Activated CD4-positive, alpha-beta memory T cell treated with anti-CD3 and anti-CD28 coated beads, Interleukin-2, amount 10 ng/mL, durations not matched to agents 7 days and 5 days (primary cell): Measurements from ENCODE around the gene NREP. TPM values are rescaled to one million over a fixed set of nuclear protein-coding genes. Genes with fewer than 3 reads are reported as not detected.
A peak's percentile ranks its signal among the peaks of the same experiment; 100 is the strongest.

ENCODE experiments used
- CTCF ChIA-PET: fragments of 350-600 bp; sonication (Branson Sonifier 250); formaldehyde crosslinking; loops from one replicate; lab custom pipeline; 2021; ENCODE audit warnings: antibody characterized with exemption, inconsistent platforms; lab: Charles Lee
- POLR2A ChIA-PET: fragments of 350-600 bp; sonication (Branson Sonifier 250); formaldehyde crosslinking; loops from one replicate; lab custom pipeline; 2021; ENCODE audit warnings: antibody characterized with exemption; lab: Charles Lee
- DNase-seq: peaks from one replicate; pipeline ENCODE4 v3.0.0-alpha.2; 2020
- H3K27ac Mint-ChIP-seq: one replicate; pipeline ENCODE4 v1.8.0; 2021; ENCODE audit warnings: mild to moderate bottlenecking, mixed read lengths
- H3K27me3 Mint-ChIP-seq: one replicate; pipeline ENCODE4 v1.8.0; 2021; ENCODE audit warnings: mixed read lengths
- H3K36me3 Mint-ChIP-seq: one replicate; pipeline ENCODE4 v1.8.0; 2021; ENCODE audit warnings: low read depth, mixed read lengths
- H3K4me1 Mint-ChIP-seq: one replicate; pipeline ENCODE4 v1.8.0; 2021; ENCODE audit warnings: mixed read lengths
- H3K4me3 Mint-ChIP-seq: one replicate; pipeline ENCODE4 v1.8.0; 2021; ENCODE audit warnings: mild to moderate bottlenecking, mixed read lengths
- H3K9me3 Mint-ChIP-seq: one replicate; pipeline ENCODE4 v1.8.0; 2021; ENCODE audit warnings: mixed read lengths
- total RNA-seq, 2 experiments: library from RNA; stranded (reverse); gene quantifications; one replicate each; pipeline ENCODE4 v1.2.3, GENCODE V29; 2021

Gene NREP
- total RNA-seq, 2 experiments from 2014 or later, result 4.5 to 4.8 TPM

- Mint-ChIP-seq H3K4me1 (peaks cover 13% of the 10 kb centered on the region), H3K27ac (no peak overlapping the region), H3K9me3 (no peaks in the 10 kb centered on the region), H3K4me3 (peak overlapping the region; percentile 15), H3K27me3 (peaks cover 19% of the 10 kb centered on the region), H3K36me3 (no peaks in the 10 kb centered on the region)
- CTCF ChIA-PET, result interaction anchor here (1.3 to 1.8 kb wide), 2 partner anchors 205 to 244 kb away, joined by 4 to 5 read pairs; no protein-coding TSS in a partner anchor
- DNase-seq, result no peak
- POLR2A ChIA-PET, result no interaction called here
Measured at GRCh38 chr5:111755942-111756381, 1.0 kb downstream of the NREP start.

GRCh38 chr5:111755345-111755941 is 1.6 kb downstream of the NREP start:
- POLR2A ChIA-PET, result no interaction called here
- CTCF ChIA-PET, result interaction anchor here (1.8 kb wide), 1 partner anchor 205 kb away, joined by 4 read pairs; no protein-coding TSS in a partner anchor
- Mint-ChIP-seq H3K27me3 (peaks cover 19% of the 10 kb centered on the region), H3K27ac (no peak overlapping the region), H3K4me1 (peaks cover 13% of the 10 kb centered on the region), H3K4me3 (no peak overlapping the region), H3K36me3 (no peaks in the 10 kb centered on the region), H3K9me3 (no peaks in the 10 kb centered on the region)
- no peak for DNase-seq

DNA sequence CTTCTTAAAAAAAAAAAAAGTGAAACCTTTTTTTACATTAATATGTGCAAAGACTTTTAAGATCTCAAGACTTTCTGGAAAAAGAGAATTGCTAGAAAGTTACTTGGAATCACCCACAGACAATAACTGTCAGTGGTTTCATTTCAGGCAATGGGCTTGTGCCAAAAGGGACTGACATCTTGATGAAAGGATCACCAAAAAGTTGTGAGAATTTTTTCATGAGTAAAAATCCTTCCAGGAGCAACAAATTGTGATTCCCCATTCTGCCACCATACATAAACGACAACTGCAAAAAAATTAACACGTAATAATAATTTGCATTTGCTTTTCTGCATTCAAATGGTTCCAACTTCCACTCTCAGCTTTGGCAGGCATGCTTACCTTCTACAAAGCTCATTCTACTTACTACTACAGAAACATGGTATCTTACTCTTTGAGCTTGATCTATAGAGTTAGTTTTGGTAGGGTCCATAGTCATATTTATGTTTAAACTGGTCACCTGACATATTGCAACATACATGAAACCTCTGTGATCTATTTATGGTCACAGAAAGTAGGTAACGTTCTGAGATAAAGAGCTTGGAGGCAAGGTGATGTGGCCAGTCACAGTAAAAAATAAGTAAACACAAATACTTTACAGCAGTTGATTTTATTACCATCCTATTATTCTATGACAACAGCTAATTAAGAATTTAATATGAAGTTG is 3.0 kb downstream of the NREP start:
- Mint-ChIP-seq H3K4me1 (peaks cover 13% of the 10 kb centered on the region), H3K27ac (no peak overlapping the region), H3K9me3 (no peaks in the 10 kb centered on the region), H3K36me3 (no peaks in the 10 kb centered on the region), H3K4me3 (no peak overlapping the region), H3K27me3 (peaks cover 14% of the 10 kb centered on the region)
- ChIA-PET CTCF (interaction anchor here (0.9 kb wide), 1 partner anchor 222 kb away, joined by 7 read pairs; no protein-coding TSS in a partner anchor), POLR2A (no interaction called here)
- DNase-seq, result no peak

GRCh38 chr5:111752426-111752965 is 4.5 kb downstream of the NREP start:
- Mint-ChIP-seq H3K9me3 (no peaks in the 10 kb centered on the region), H3K4me3 (no peak overlapping the region), H3K27ac (no peak overlapping the region), H3K4me1 (peaks cover 8% of the 10 kb centered on the region), H3K36me3 (no peaks in the 10 kb centered on the region), H3K27me3 (peaks cover 11% of the 10 kb centered on the region)
- CTCF ChIA-PET, result no interaction called here
- no peak for DNase-seq
- POLR2A ChIA-PET, result no interaction called here

DNA sequence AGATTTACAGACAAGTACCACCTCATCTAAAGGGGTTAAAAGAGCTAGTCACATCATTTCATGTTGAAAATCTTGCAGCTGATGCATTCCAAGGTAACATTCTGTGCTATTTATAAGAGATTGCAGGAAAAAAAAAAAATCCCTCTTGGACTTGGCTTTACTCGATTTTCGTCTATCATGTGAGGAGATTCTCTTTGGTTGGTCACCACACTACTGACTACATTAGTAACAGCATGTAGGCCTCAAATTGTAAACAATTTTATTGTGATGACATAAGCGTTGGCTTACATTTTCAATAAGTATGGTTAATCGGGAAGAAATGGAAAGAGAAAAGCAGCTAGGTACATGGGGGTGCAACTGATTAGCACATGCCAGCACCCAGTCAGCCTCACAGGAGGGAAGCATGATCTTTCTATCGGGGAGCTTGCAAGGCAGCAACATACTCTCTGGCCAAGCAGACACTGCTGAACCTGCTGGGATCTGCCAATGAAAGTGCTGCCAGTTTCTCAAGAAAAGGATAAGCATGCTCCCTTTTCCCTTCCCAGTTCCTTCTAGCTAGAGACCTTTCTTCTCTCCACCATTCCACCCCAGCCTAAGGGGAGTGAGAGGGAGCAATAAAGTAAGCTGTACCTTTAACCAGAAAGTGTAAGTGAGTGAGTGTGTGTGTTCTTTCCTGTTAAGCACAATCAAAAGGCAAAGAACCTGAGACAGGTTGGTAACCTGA is 7.5 kb downstream of the NREP start:
- no peaks in the 10 kb centered on the region for H3K36me3 Mint-ChIP-seq
- H3K27me3 Mint-ChIP-seq, result peaks cover 9% of the 10 kb centered on the region
- H3K27ac Mint-ChIP-seq, result no peak overlapping the region
- DNase-seq, result no peak
- H3K9me3 Mint-ChIP-seq, result no peaks in the 10 kb centered on the region
- ChIA-PET POLR2A (no interaction called here), CTCF (no interaction called here)
- no peak overlapping the region for H3K4me3 Mint-ChIP-seq
- H3K4me1 Mint-ChIP-seq, result no peaks in the 10 kb centered on the region

- peaks cover 16% of the 10 kb centered on the region for H3K27me3 Mint-ChIP-seq
- H3K36me3 Mint-ChIP-seq, result no peaks in the 10 kb centered on the region
- no peak for DNase-seq
- CTCF ChIA-PET, result no interaction called here
- POLR2A ChIA-PET, result no interaction called here
- no peaks in the 10 kb centered on the region for H3K4me1 Mint-ChIP-seq
- no peaks in the 10 kb centered on the region for H3K9me3 Mint-ChIP-seq
- H3K4me3 Mint-ChIP-seq, result no peak overlapping the region
- no peak overlapping the region for H3K27ac Mint-ChIP-seq
Measured at GRCh38 chr5:111748304-111748763, 8.7 kb downstream of the NREP start.

DNA sequence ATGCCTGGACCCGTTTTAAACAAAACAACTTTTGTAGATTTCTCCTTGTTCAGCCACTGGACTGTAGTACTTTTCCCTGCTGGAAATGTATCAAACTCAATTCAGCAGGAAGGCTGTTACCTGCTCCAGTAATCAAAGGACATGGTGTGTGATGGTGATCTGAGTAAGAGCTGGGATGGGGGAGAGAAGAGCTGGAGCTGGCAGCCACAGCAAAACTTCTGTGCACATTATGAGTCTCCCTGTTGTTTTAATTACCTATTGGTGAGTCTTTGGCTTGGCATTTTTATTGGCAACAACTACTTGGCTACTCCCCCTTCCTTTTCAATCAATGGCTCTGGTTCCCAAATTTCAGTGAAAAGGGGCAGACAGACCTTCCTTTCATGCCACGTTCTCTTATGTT is 9.7 kb downstream of the NREP start:
- H3K4me1 Mint-ChIP-seq, result no peaks in the 10 kb centered on the region
- peaks cover 20% of the 10 kb centered on the region for H3K27me3 Mint-ChIP-seq
- no peak overlapping the region for H3K4me3 Mint-ChIP-seq
- H3K27ac Mint-ChIP-seq, result no peak overlapping the region
- CTCF ChIA-PET, result no interaction called here
- H3K36me3 Mint-ChIP-seq, result no peaks in the 10 kb centered on the region
- POLR2A ChIA-PET, result no interaction called here
- no peak for DNase-seq
- H3K9me3 Mint-ChIP-seq, result no peaks in the 10 kb centered on the region

- no peaks in the 10 kb centered on the region for H3K9me3 Mint-ChIP-seq
- no peak for DNase-seq
- ChIA-PET POLR2A (no interaction called here), CTCF (no interaction called here)
- no peaks in the 10 kb centered on the region for H3K36me3 Mint-ChIP-seq
- H3K27me3 Mint-ChIP-seq, result peaks cover 21% of the 10 kb centered on the region
- no peak overlapping the region for H3K4me3 Mint-ChIP-seq
- H3K27ac Mint-ChIP-seq, result no peak overlapping the region
- H3K4me1 Mint-ChIP-seq, result peaks cover under 1% of the 10 kb centered on the region
Measured at GRCh38 chr5:111746791-111747190, 10.2 kb downstream of the NREP start.

GRCh38 chr5:111745075-111745739 is 11.8 kb downstream of the NREP start:
- peaks cover 19% of the 10 kb centered on the region for H3K27me3 Mint-ChIP-seq
- CTCF ChIA-PET, result no interaction called here
- H3K36me3 Mint-ChIP-seq, result no peaks in the 10 kb centered on the region
- no peaks in the 10 kb centered on the region for H3K9me3 Mint-ChIP-seq
- H3K4me3 Mint-ChIP-seq, result no peak overlapping the region
- H3K27ac Mint-ChIP-seq, result no peak overlapping the region
- no peak for DNase-seq
- POLR2A ChIA-PET, result no interaction called here
- peaks cover 1% of the 10 kb centered on the region for H3K4me1 Mint-ChIP-seq

GRCh38 chr5:111744455-111744854 is 12.5 kb downstream of the NREP start:
- peaks cover 1% of the 10 kb centered on the region for H3K4me1 Mint-ChIP-seq
- no peak overlapping the region for H3K4me3 Mint-ChIP-seq
- H3K27ac Mint-ChIP-seq, result no peak overlapping the region
- ChIA-PET POLR2A (no interaction called here), CTCF (no interaction called here)
- no peaks in the 10 kb centered on the region for H3K9me3 Mint-ChIP-seq
- H3K36me3 Mint-ChIP-seq, result no peaks in the 10 kb centered on the region
- peaks cover 19% of the 10 kb centered on the region for H3K27me3 Mint-ChIP-seq
- DNase-seq, result no peak

DNA sequence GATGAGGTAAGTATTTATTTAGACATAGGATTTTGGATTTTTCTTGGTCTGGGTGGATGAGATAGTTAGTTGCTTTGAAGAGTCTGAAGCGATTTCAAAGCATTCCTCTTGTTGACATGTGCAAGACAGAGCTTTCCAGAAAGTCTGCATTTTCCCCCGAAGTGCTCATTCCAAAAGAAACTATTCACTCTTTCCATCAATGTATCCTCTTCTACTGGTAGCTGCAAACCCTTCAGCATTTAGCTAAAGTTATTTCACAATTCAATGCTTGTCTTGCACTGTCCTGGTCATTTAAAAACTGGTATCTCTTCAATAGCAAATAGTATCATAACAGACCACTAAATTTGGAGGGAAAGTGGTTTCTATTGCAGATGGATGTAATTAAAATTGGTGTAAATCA is 13.0 kb downstream of the NREP start:
- H3K27me3 Mint-ChIP-seq, result peaks cover 19% of the 10 kb centered on the region
- no peak overlapping the region for H3K27ac Mint-ChIP-seq
- H3K4me3 Mint-ChIP-seq, result no peak overlapping the region
- ChIA-PET POLR2A (no interaction called here), CTCF (no interaction called here)
- DNase-seq, result no peak
- H3K9me3 Mint-ChIP-seq, result no peaks in the 10 kb centered on the region
- peaks cover 1% of the 10 kb centered on the region for H3K4me1 Mint-ChIP-seq
- no peaks in the 10 kb centered on the region for H3K36me3 Mint-ChIP-seq

DNA sequence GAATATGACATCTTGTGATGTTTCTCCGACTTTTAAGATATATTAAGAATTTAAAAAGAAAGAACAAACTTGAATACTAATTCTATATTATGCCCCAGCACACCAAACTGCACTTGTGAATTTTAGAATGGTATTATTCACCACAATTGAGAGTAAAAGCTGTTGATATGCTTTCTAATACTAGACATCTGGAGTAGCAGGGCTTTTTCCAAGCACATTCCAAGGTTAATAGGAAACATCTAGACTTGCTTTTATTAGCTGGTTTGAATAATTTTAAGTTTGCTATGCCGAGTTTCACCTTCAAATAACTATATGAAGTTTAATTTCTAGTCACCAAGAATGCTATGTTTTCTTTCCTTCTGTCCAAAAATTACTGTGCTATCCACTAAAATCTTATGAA is 13.5 kb downstream of the NREP start:
- H3K27ac Mint-ChIP-seq, result no peak overlapping the region
- H3K36me3 Mint-ChIP-seq, result no peaks in the 10 kb centered on the region
- no peak for DNase-seq
- CTCF ChIA-PET, result no interaction called here
- POLR2A ChIA-PET, result no interaction called here
- no peak overlapping the region for H3K4me3 Mint-ChIP-seq
- peaks cover 19% of the 10 kb centered on the region for H3K27me3 Mint-ChIP-seq
- H3K4me1 Mint-ChIP-seq, result peaks cover 1% of the 10 kb centered on the region
- no peaks in the 10 kb centered on the region for H3K9me3 Mint-ChIP-seq
